Body of pancreas (tissue), 4 donors: ENCODE measurements around the gene RIT2. TPM values are rescaled to one million over a fixed set of nuclear protein-coding genes. Genes with fewer than 3 reads are reported as not detected.

ENCODE experiments used
- ATAC-seq: fragments of 150-250 bp; one replicate; pipeline ENCODE4 v1.9.1; 2016
- DNase-seq, 4 donors: peaks; one replicate each; pipeline ENCODE4 v3.0.0-alpha.2; 2019
- H3K27ac ChIP-seq, 4 donors: fragments of 200-600 bp; sonication (generic); 1 replicate in 3 of 4; 2 replicates in 1 of 4; pipeline versions ENCODE4 v1.5.1 to v1.6.1; 2016 to 2019; ENCODE audit warnings: mild to moderate bottlenecking in 1 of 4, mixed read lengths in 1 of 4, moderate library complexity in 1 of 4
- H3K27me3 ChIP-seq, 2 donors: fragments of 200-600 bp; sonication (generic); one replicate each; pipeline ENCODE4 v1.6.0; 2016; ENCODE audit warnings: mild to moderate bottlenecking in 1 of 2
- H3K36me3 ChIP-seq, 2 donors: fragments of 200-600 bp; sonication (generic); replicated peaks in 1 of 2; 2 replicates each; pipeline ENCODE4 v1.5.1; 2016; ENCODE audit warnings: low read depth in 2 of 2; ENCODE audit not compliant: insufficient read depth in 1 of 2
- H3K4me1 ChIP-seq: fragments of 200-600 bp; sonication (generic); one replicate; pipeline ENCODE4 v1.6.0; 2016
- H3K4me3 ChIP-seq, 2 donors: fragments of 200-600 bp; sonication (generic); 1 replicate in 1 of 2; 2 replicates in 1 of 2; pipeline ENCODE4 v1.5.1; 2016 to 2019
- H3K9me3 ChIP-seq, 3 donors: fragments of 200-600 bp; sonication (generic); 1 replicate in 2 of 3; 2 replicates in 1 of 3; pipeline ENCODE4 v1.5.1; 2016
- POLR2A ChIP-seq, 3 donors: fragments of 450-650 bp; IDR thresholded peaks; one replicate each; pipeline ENCODE4 v1.6.1; 2016; ENCODE audit warnings: antibody characterized with exemption in 3 of 3, mild to moderate bottlenecking in 2 of 3
- WGBS, 2 donors: methylation state at CpG; one replicate each; pipeline ENCODE4 v1.1.5; 2017; 5-methylcytosine and 5-hydroxymethylcytosine counted together
- intact Hi-C: fragments of 100-400 bp; cut with DNase I; formaldehyde crosslinking; loops from one replicate; pipeline ENCODE4 v1.15.1; 2023
- total RNA-seq, 2 donors: library from RNA; depleted of rRNA; stranded (reverse); fragments of >200 nt; gene quantifications; one replicate each; pipeline ENCODE4 v1.1.0, GENCODE V29; 2016
- TF ChIP-seq, protein P1 (sequence below), 7 experiments: fragments of 450-650 bp in 4 of 7; fragments of 200-600 bp in 3 of 7; sonication (generic) in 3 of 7; IDR thresholded peaks; one replicate each; pipeline ENCODE4 v1.5.1; 2016 to 2019; ENCODE audit warnings: antibody characterized with exemption in 7 of 7

RIT2 gene
- total RNA-seq, 2 donors from 2014 or later, result not detected

DNA sequence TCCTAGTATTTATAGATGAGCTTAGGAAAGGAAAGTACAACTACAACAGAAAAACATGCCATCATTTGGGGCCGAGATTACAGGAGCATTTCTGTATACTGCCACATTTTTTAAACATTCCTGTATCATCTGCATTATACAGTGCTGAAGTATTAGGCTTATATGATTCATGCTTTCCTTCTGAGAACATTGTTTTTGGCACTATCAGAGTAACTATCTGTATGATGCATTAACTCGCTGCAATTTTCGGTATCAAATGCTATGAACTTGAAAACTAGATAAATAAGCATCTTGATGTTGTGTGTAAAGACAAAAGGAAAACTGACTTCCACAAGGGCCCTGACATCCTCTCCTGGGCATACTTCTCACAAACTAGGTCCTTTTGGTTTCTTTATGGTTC, 102.0 kb downstream of the RIT2 start:
- ATAC-seq, result no peak
- Histone ChIP-seq H3K27me3 (no peaks in the 10 kb centered on the region), H3K4me1 (no peaks in the 10 kb centered on the region), H3K36me3 (no peaks in the 10 kb centered on the region), H3K4me3 (no peak overlapping the region), H3K27ac (no peak overlapping the region), H3K9me3 (no peaks in the 10 kb centered on the region)
- TF ChIP-seq POLR2A (IDR thresholded peaks at IDR 0.05), result no peak
- TF ChIP-seq, protein P1, sequence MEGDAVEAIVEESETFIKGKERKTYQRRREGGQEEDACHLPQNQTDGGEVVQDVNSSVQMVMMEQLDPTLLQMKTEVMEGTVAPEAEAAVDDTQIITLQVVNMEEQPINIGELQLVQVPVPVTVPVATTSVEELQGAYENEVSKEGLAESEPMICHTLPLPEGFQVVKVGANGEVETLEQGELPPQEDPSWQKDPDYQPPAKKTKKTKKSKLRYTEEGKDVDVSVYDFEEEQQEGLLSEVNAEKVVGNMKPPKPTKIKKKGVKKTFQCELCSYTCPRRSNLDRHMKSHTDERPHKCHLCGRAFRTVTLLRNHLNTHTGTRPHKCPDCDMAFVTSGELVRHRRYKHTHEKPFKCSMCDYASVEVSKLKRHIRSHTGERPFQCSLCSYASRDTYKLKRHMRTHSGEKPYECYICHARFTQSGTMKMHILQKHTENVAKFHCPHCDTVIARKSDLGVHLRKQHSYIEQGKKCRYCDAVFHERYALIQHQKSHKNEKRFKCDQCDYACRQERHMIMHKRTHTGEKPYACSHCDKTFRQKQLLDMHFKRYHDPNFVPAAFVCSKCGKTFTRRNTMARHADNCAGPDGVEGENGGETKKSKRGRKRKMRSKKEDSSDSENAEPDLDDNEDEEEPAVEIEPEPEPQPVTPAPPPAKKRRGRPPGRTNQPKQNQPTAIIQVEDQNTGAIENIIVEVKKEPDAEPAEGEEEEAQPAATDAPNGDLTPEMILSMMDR (IDR thresholded peaks at IDR 0.05), result no peak
- 57 to 62% methylated on average over 3 of the region's 3 CpGs for WGBS, 2 donors
- intact Hi-C loops, result no loop called here
- no peak for DNase-seq

- ATAC-seq, result no peak
- Histone ChIP-seq H3K4me1 (no peaks in the 10 kb centered on the region), H3K27me3 (no peaks in the 10 kb centered on the region), H3K9me3 (no peaks in the 10 kb centered on the region), H3K27ac (no peak overlapping the region), H3K36me3 (no peaks in the 10 kb centered on the region), H3K4me3 (no peak overlapping the region)
- TF ChIP-seq, protein P1 (IDR thresholded peaks at IDR 0.05), result no peak
- TF ChIP-seq POLR2A (IDR thresholded peaks at IDR 0.05), result no peak
- intact Hi-C loops, result no loop called here
- no peak for DNase-seq
- 36 to 49% methylated on average over 2 of the region's 2 CpGs for WGBS, 2 donors
Observed at GRCh38 chr18:43012951-43013350, 102.5 kb downstream of the RIT2 start.

DNA sequence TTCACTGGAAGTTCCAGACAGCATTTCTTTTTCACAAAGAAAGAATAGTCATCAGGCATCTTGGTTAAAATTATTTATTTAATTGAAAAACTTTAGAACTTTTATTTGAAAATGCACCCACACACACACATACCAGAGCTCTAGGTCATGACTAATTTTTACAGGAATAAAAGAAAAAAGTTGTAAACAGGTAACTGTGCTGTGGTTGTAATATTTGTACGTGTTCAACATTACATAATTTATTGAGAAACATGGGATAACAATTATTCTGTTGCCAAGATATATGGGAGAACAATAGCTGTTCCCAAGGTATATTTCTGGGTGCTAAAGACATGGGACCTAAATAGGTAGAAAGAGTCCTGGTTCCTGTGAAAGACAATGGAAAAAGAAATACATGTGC, 104.9 kb downstream of the RIT2 start:
- intact Hi-C loops, result no loop called here
- H3K27me3 ChIP-seq, result no peaks in the 10 kb centered on the region
- no peak overlapping the region for H3K27ac ChIP-seq
- H3K9me3 ChIP-seq, result no peaks in the 10 kb centered on the region
- H3K36me3 ChIP-seq, result no peaks in the 10 kb centered on the region
- no peaks in the 10 kb centered on the region for H3K4me1 ChIP-seq
- TF ChIP-seq, protein P1 (IDR thresholded peaks at IDR 0.05), result no peak
- TF ChIP-seq POLR2A (IDR thresholded peaks at IDR 0.05), result no peak
- 41 to 52% methylated on average over 1 of the region's 1 CpG for WGBS, 2 donors
- no peak for DNase-seq
- ATAC-seq, result no peak
- no peak overlapping the region for H3K4me3 ChIP-seq

- Histone ChIP-seq H3K4me1 (no peaks in the 10 kb centered on the region), H3K27ac (no peak overlapping the region), H3K27me3 (no peaks in the 10 kb centered on the region), H3K4me3 (no peak overlapping the region), H3K9me3 (no peaks in the 10 kb centered on the region), H3K36me3 (no peaks in the 10 kb centered on the region)
- intact Hi-C loops, result no loop called here
- DNase-seq (no peak), ATAC-seq (no peak)
- 58 to 63% methylated on average over 5 of the region's 5 CpGs for WGBS, 2 donors
- TF ChIP-seq POLR2A (IDR thresholded peaks at IDR 0.05), result no peak
- TF ChIP-seq, protein P1 (IDR thresholded peaks at IDR 0.05), result no peak
Observed at GRCh38 chr18:43009674-43010073, 105.8 kb downstream of the RIT2 start.

DNA sequence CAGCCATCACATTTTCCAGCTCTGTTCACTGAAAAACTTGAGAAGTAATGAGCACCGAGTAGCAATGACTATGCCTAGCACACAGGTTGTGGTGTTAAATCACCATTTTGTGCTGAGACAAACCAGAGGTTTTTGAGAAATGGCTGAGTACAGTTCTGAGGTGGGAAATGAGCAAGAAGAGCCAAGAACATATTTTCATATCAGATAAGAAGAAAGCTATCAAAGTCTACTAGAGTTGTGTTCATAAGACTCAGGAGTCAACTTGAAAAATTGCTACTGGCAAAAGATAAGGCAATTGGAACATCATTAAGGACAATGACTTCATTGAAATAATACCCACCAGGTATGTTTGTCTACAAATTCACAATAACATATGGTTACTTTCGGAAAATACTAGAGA, 108.1 kb downstream of the RIT2 start:
- TF ChIP-seq, protein P1 (IDR thresholded peaks at IDR 0.05), result no peak
- no peak for TF ChIP-seq POLR2A (IDR thresholded peaks at IDR 0.05)
- ATAC-seq (no peak), DNase-seq (no peak)
- no peaks in the 10 kb centered on the region for H3K27me3 ChIP-seq
- WGBS, 2 donors, result 41 to 43% methylated on average over 2 of the region's 2 CpGs
- no peak overlapping the region for H3K4me3 ChIP-seq
- H3K36me3 ChIP-seq, result no peaks in the 10 kb centered on the region
- intact Hi-C loops, result no loop called here
- no peak overlapping the region for H3K27ac ChIP-seq
- H3K9me3 ChIP-seq, result no peaks in the 10 kb centered on the region
- H3K4me1 ChIP-seq, result no peaks in the 10 kb centered on the region
